HepG2 (cell line): ENCODE results near the gene LYSMD1. TPM values are rescaled to one million over a fixed set of nuclear protein-coding genes. Genes with fewer than 3 reads are reported as not detected.

Experiments used
- DNMT1 ChIP-seq: sonication (generic); formaldehyde crosslinking; IDR thresholded peaks from 2 replicates; pipeline ENCODE4 v1.5.1; 2020; ENCODE audit warnings: mild to moderate bottlenecking, missing genetic modification reagents
- E2F1 ChIP-seq: sonication (generic); formaldehyde crosslinking; IDR thresholded peaks from 2 replicates; pipeline ENCODE4 v1.5.0; 2020; ENCODE audit warnings: missing genetic modification reagents
- EEA1 ChIP-seq: sonication (generic); formaldehyde crosslinking; IDR thresholded peaks from 2 replicates; pipeline ENCODE4 v1.5.1; 2020; ENCODE audit warnings: mild to moderate bottlenecking, missing genetic modification reagents, borderline replicate concordance
- ERF ChIP-seq: IDR thresholded peaks from 2 replicates; pipeline ENCODE4 v1.6.1; 2018; ENCODE audit warnings: missing biosample characterization, missing genetic modification reagents
- JUN ChIP-seq: sonication (generic); formaldehyde crosslinking; IDR thresholded peaks from 2 replicates; pipeline ENCODE4 v1.4.0; 2020; ENCODE audit warnings: mild to moderate bottlenecking, missing genetic modification reagents
- KDM5B ChIP-seq: sonication (generic); formaldehyde crosslinking; IDR thresholded peaks from 2 replicates; pipeline ENCODE4 v1.4.0; 2020; ENCODE audit warnings: missing genetic modification reagents, mild to moderate bottlenecking, borderline replicate concordance
- MYPOP ChIP-seq: sonication (generic); formaldehyde crosslinking; IDR thresholded peaks from 2 replicates; pipeline ENCODE4 v1.8.1; 2023; ENCODE audit warnings: mild to moderate bottlenecking, moderate library complexity, missing genetic modification reagents
- NR2C2 ChIP-seq: sonication (generic); formaldehyde crosslinking; IDR thresholded peaks from 2 replicates; pipeline ENCODE4 v1.4.0; 2020; ENCODE audit warnings: missing genetic modification reagents, mild to moderate bottlenecking, moderate library complexity, borderline replicate concordance
- NR2F1 ChIP-seq, 2 experiments: fragments of 450-650 bp in 1 of 2; formaldehyde crosslinking in 1 of 2; IDR thresholded peaks; 2 replicates each; pipeline versions ENCODE4 v1.5.0 to v1.6.1; 2016 to 2020; ENCODE audit warnings: mild to moderate bottlenecking in 1 of 2, missing compliant biosample characterization in 1 of 2, missing genetic modification reagents in 1 of 2, moderate library complexity in 1 of 2
- USF2 ChIP-seq, 2 experiments: sonication (generic) in 1 of 2; formaldehyde crosslinking in 1 of 2; IDR thresholded peaks; 2 replicates each; pipeline versions ENCODE4 v1.5.1 to v1.6.1; 2011 to 2020; ENCODE audit warnings: borderline replicate concordance in 1 of 2, low read depth in 1 of 2, low read length in 1 of 2, mild to moderate bottlenecking in 1 of 2, missing genetic modification reagents in 1 of 2, moderate library complexity in 1 of 2
- ZBTB14 ChIP-seq: sonication (generic); formaldehyde crosslinking; IDR thresholded peaks from 2 replicates; pipeline ENCODE4 v1.4.0; 2020; ENCODE audit warnings: missing genetic modification reagents
- ZFP41 ChIP-seq: sonication (generic); formaldehyde crosslinking; IDR thresholded peaks from 2 replicates; pipeline ENCODE4 v1.4.0; 2020; ENCODE audit warnings: mild to moderate bottlenecking, missing genetic modification reagents, borderline replicate concordance
- ZNF225 ChIP-seq: sonication (generic); formaldehyde crosslinking; IDR thresholded peaks from 2 replicates; pipeline ENCODE4 v1.4.0; 2020; ENCODE audit warnings: mild to moderate bottlenecking, missing genetic modification reagents
- ZNF263 ChIP-seq: sonication (generic); formaldehyde crosslinking; IDR thresholded peaks from 2 replicates; pipeline ENCODE4 v1.4.0; 2020; ENCODE audit warnings: missing genetic modification reagents
- ZNF687 ChIP-seq: sonication (generic); formaldehyde crosslinking; IDR thresholded peaks from 2 replicates; pipeline ENCODE4 v1.5.1; 2020; ENCODE audit warnings: mild to moderate bottlenecking, missing genetic modification reagents, moderate library complexity
- ZNF770 ChIP-seq: sonication (generic); formaldehyde crosslinking; IDR thresholded peaks from 2 replicates; pipeline ENCODE4 v1.5.0; 2020; ENCODE audit warnings: mild to moderate bottlenecking, missing genetic modification reagents
- polyA plus RNA-seq, 8 experiments: library from polyadenylated mRNA; depleted of rRNA in 3 of 8; stranded (reverse) in 7 of 8; unstranded in 1 of 8; fragments of >200 nt; fragmentation: Illumina TruSeq in 4 of 8; extraction: Trizol in 4 of 8; gene quantifications; 2 replicates each; pipeline versions ENCODE4 v1.2.1 to v1.2.3, GENCODE V29; 2011 to 2016; ENCODE audit warnings: low read depth in 4 of 8, missing spikeins in 1 of 8, mixed read lengths in 1 of 8; ENCODE audit not compliant: insufficient read depth in 1 of 8
- total RNA-seq, 5 experiments: library from RNA; depleted of rRNA; stranded (reverse); fragments of >200 nt; fragmentation: Illumina TruSeq; extraction: Trizol; gene quantifications; 2 replicates each; pipeline ENCODE4 v1.2.3, GENCODE V29; 2016; ENCODE audit warnings: low read depth in 1 of 5

Gene LYSMD1
- total and polyA plus RNA-seq, 2 of the 13 experiments (the other 11 are each of a cell fraction or from before 2014, with no cell fraction given): 3.8 to 4.8 TPM

- TF ChIP-seq USF2 (IDR thresholded peaks at IDR 0.05; ENCODE audit: low read depth, low read length): no peak
- 0 out of 2 replicates have a peak, but pooled peaks have one; percentile 43 for TF ChIP-seq USF2 (CRISPR knock-in tag; IDR thresholded peaks at IDR 0.05; ENCODE audit: borderline replicate concordance)
- TF ChIP-seq KDM5B (CRISPR knock-in tag): peak; percentile 55; the same call in 1 of the 2 replicates
- TF ChIP-seq ZNF687: peak; percentile 70
- 0 out of 2 replicates have a peak, but pooled peaks have one; percentile 60 for TF ChIP-seq ZFP41 (CRISPR knock-in tag)
- peak in 1 of 2 experiments; percentile 78; a peak in 2 of 4 replicates for TF ChIP-seq NR2F1 (CRISPR knock-in tag; IDR thresholded peaks at IDR 0.05)
- peak; percentile 97; the same call in 1 of the 2 replicates for TF ChIP-seq NR2C2 (CRISPR knock-in tag)
- TF ChIP-seq ZNF225: peak; percentile 56; the same call in 1 of the 2 replicates
- no peak for TF ChIP-seq E2F1 (CRISPR knock-in tag)
- no peak for TF ChIP-seq DNMT1 (CRISPR knock-in tag)
- TF ChIP-seq ZNF770 (CRISPR knock-in tag): no peak
- TF ChIP-seq MYPOP (CRISPR knock-in tag): no peak
- TF ChIP-seq ERF (CRISPR knock-in tag): no peak
- TF ChIP-seq ZBTB14 (CRISPR knock-in tag): no peak
- TF ChIP-seq EEA1: no peak
- TF ChIP-seq ZNF263 (CRISPR knock-in tag): no peak
- no peak for TF ChIP-seq JUN
These were observed 393 bp downstream of the LYSMD1 start (continued) for GRCh38 chr1:151165281-151165737.
